Fibroblast of skin of left quadriceps (primary cell): ENCODE results near the gene LCN1.
"Not testable (repeated sequence)": the region's sequence is repeated elsewhere in the genome, so short reads cannot be mapped to it uniquely, and the experiment has no call there.

Source experiments
- DNase-seq, 2 experiments: peaks; one replicate each; pipeline ENCODE4 v3.0.0-alpha.2; 2013; ENCODE audit warnings: low read depth in 2 of 2

Gene LCN1

DNA sequence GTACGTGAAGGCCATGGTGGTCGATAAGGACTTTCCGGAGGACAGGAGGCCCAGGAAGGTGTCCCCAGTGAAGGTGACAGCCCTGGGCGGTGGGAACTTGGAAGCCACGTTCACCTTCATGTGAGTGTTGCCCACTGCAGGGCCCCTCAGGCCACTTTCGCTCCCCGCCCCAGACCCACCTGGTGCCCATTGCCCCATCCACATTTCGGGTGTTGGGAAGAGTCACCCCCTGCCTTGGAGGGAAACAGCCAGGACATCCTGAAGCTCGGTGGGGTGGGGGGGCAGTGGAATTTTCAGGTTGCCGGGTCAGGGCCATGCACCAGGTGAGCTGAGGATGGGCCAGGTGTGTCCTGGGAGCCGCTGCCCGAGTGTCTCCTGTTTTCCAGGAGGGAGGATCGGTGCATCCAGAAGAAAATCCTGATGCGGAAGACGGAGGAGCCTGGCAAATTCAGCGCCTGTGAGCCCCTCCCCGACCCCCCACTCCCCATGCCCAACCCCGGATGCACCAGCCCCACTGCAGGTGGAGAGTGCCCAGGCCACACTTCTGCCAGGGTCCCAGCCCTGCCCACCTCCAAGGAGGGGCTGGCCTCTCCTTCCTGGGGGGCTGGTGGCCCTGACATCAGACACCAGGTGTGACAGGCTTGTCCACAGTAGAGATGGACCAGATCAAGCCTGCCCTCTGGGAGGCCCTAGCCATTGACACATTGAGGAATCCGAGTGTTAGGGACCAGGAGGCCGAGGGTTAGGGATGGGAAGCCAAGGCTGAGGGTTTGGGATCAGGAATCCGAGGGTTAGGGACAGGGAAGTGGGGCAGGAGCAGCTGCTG is 25.8 kb downstream of the LCN1 start:
- DNase-seq: not testable (repeated sequence)

DNA sequence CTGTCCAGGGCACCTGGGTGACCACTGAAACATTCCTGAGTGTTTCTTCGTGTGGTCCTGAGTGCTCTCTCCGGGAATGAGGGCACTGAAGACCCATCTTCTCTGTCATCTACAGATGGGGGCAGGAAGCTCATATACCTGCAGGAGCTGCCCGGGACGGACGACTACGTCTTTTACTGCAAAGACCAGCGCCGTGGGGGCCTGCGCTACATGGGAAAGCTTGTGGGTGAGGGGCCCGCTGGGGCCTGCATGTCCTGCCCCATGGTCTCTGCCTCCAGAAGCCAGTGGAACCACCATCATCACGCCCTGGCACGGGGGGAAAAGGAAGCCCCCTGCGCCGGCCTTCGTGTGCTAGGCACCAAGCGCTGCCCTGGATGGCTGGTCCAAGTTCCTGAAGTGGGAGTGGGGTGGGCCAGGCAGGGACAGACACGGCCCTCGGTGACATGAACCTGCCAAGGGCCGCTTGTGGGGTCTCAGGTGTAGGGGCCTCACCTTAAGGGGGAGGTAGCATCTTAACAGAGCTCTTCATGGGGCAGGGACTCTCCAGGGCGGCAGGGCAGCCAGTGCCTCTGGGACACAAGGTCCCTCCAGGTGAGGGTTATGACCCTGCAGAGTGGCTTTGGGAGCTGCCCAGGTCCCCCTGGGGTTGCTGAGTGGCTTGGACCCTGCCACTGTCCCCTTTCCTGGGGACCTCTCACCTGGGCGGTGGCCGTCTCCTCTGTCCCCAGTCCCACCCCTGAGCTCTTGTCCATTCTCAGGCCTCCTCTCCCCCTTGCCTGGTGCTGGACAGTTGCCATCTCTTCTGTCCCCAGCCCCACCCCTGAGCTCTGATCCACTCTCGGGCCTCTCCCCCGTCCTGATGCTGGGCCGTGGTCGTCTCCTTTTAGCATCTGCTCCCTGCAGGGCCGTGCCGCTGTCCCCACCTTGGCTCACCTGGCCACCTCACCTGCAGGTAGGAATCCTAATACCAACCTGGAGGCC is 26.8 kb downstream of the LCN1 start:
- DNase-seq: no peak

DNA sequence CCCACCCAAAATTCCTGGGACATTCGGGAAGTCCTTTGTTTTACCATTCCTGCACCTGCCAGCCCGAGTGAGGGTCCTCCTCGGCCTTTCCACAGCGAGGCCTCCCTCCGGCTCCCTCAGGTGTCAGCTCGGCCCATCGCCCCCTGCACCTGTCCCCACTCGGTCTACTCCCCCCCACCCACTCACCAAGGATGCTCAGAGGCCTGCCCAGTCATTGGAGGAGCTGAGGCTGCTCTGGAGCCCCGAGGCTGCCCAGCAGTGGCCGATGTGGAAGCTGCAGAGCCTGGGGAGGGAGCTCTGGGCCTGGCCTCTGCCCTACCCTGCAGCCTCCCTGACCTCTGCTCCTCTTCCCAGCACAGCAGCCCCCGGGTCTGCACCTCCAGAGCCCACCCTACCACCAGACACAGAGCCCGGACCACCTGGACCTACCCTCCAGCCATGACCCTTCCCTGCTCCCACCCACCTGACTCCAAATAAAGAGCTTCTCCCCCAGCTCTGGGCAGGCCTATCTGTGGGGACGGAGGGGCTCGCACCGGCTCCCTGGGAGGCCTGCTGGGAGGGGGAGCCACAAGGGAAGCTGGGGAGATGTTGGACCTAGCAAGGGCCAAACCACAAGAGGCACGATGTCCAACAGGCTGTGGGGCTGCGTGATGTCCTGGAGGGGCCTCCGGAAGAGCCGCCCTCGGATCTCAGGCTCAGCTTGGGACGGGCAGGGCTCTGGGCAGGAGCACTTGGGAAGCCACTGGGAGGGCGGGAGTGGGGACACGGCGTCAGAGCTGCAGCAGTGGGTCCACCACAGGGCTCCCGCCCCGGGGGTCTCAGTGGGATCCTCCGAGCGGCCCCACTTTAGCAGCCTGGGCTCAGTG is 28.5 kb downstream of the LCN1 start:
- not testable (repeated sequence) for DNase-seq

DNA sequence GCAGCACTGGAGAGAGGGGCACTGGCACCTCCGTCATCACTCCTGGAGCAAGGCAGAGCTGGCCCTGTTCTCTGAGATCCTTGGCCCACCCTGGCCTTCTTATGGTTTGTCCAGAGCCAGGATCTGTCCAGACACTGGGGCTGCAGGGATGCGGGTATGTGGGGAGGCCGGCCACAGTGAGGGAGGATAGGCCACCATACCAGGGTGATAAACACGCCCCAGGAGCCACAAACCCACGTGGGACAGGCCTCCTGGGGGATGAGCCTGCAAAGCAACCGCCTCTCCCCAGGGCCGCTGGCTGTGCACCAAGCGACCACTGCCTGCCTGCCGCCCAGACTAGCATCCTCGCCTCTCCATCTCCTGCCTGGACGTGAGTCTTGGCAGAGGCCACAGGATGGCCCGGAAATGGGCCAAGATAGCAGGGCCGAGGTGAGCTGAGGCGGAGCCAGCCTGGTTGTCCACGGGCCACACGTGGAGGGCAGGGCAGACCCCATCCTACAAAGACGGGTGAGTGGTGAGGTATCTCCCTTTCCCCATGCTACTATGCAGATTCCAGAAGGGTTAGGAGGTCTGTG is 29.2 kb downstream of the LCN1 start:
- no peak for DNase-seq

DNA sequence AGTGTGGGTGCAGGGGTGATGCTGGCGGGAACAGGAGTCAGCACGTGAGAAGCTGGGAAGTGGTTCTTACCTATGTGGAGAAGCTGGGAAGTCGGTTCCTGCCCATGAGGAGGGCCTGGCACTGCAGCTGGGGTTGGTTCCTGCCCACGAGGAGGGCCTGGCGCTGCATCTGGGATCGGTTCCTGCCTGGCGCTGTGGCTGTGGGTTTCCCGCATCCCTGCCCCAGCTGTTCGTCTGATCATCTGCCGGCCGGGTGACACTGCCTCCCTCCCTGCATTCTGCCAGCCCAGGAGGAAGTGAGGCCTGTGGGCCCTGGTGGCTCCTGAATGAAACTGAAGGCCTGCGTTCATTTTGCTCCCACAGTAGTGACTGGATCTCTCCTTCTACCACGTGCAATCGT is 29.8 kb downstream of the LCN1 start:
- no peak for DNase-seq

DNA sequence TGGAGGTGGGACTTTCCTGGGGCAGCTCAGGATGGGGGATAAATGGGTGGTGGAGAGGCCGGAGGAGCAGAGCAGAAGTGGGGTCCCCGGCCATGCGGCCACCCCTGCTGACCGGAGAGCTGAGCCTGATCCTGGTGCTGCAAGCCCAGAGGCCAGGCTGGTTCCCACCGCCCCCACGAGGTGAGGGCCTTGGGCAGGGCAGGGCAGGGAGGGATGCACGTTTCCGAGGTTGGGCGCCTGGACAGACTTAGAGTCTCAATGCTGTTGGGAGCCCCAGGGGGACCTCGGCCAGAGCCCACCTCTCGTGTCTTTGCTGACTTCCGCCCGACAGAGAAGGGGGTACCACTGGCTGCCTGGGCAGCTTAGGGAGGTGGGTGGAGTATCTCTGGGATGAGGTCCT is 30.2 kb downstream of the LCN1 start:
- DNase-seq: no peak

DNA sequence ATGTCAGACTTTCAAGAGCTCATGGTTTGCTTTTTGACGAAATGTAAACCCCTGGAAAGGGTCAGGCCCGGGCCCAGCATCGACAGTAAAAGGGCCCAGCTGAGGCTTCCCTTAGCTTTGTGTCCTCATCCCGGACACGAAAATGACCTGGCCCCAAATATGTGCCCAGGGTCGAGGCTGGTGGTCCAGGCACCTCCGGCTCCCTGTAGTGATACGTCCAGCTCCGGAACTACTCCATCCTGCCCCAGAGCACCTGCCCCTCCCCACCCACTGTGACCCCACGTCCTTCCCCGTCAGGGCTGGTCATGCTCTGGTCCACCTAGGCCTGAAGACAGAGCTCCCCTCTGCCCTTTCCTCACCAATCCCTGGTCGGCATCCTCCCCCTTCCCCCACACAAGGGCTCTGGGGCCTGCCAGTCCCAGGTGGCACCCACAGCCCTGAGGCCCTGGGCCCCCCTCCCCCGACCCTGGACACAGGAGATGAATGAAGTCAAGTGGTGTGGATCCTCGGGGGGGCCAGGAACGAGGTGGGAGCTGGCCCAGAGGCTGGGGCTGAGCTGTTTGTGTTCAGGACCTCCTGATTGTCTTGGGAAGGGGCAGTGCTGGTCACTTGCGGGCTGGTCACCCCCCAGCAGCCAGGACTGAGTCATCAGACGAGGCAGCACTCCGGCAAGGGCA is 30.9 kb downstream of the LCN1 start:
- DNase-seq: no peak

DNA sequence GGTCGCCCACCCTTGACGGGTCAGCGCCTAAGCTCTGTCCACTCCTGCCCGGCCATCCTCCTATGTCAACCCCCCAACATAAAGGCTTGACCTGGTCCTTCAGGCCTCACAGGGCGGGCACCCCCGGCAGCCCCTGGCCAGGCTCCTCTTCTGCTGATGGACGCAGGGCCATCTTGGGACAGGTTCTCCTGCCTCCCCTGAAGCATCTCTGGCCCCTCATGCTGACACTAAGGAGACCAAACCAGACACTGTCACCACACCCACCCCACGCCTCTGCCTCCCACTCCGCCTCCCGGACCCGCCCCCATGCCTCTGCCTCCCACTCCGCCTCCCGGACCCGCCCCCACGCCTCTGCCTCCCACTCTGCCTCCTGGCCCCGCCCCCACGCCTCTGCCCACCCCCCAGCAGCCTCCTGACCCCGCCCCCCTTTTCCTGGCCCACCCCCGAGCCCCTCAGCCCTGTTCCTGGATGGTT is 31.5 kb downstream of the LCN1 start:
- DNase-seq: no peak

DNA sequence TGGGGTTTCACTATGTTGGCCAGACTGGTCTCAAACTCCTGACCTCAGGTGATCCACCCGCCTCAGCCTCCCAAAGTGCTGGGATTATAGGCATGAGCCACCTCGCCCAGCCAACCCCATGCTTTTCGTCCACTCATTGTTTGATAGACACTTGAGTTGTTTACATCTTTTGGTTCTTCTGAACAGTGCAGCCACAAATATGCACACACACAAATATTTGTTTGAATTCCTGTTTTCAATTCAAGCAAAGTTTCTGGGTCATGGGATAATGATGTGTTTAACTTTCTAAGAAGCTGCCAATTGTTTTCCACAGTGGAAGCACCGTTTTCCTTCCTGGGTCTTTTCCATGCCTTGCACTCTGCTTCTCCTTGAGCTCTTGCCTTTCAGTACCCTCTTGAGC is 33.5 kb downstream of the LCN1 start:
- DNase-seq: no peak

DNA sequence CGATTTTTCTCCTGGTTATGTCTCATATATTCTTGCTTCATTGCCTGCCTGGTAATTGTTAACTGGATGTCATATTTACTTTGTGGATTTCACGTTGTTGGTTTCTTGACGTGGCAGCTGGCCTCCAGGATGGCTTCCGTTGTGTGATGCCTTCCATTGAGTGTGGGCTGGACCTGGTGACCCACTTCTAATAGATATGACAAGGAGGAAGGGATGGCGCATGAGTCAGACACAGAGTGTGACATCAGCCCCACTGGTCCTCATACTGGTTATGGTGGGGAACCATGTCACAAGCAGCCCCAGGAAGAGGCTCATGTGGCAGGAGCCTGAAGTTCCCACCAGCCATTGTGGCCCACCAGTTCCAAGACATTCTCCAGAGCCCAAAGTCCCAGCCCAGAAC is 34.0 kb downstream of the LCN1 start:
- DNase-seq: no peak

DNA sequence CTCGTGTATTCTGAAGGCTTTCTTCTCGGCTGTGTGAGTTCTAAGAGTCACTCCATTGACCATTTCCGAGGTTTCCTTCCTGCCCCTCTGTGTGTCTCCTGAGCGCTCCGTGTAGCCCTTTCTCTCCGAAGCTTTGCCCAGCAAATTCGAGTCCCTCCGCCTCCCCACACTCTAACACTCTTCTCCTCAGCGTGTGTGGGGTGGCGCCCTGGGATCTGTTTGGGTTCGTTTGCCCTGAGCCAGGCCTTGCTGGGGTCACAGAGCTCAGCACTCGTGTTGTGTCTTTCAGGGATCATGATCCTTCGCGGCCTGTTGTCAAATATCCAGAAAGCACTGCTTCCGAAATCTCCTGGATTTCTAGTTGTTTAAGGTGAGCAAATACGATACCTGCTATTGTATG is 34.7 kb downstream of the LCN1 start:
- DNase-seq: no peak

DNA sequence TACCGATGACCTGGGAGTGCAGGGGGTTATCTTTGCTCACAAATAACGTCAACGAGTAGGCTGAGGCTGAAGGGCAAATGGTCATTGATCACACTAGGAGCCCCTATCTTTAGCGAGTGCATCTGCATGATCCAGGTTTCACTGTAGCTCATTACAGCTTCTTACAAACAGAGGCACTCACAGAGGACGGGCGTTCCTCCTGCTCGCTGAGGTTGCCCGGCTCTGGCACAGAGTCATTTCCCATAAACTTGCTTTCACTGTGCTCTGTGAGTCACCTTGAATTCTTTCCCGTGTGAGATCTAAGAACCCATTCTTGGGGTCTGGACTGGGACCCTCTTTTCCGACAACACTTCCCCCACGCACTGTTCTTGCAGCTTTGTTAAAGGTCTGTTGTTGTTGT is 38.4 kb downstream of the LCN1 start:
- no peak for DNase-seq

DNA sequence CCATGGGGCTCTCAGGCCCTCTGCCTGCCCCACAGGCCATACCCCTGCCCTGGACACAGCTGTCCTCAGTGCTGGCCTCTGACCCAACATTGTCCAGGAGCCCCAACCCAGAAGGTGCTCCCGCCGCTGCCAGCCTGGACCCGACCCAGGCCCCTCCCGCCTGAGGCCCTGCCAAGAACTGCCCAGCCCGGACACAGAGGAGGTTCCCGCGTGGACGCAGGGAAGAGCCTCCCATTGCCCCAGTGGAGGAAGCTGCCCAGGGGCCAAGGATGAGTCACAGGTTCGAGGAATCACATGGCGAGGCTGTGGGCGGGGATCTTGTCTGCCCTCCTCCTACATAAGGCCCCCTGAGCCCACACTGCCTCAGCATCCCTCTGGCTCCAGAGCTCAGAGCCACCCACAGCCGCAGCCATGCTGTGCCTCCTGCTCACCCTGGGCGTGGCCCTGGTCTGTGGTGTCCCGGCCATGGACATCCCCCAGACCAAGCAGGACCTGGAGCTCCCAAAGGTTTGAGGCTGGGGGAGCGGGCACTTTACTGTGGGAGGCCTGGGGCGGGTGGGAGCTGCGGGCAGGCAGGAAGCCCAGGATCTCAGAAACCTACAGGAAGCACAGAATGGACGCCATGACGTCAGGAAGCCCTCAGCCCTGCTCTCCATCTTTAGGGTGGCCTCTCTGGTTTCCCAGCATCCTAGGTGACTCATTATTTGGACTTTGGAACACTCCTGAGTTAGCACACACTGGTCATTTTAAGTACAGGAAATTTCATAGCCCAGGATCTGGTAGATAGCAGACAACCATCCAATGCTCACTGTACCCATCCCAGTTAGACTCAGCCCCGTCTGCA is 40.4 kb downstream of the LCN1 start, which contains the start of gene PAEP:
TSS of gene PAEP (plus strand) at position 366 of the 844 bp plus-strand sequence.
- no peak for DNase-seq

DNA sequence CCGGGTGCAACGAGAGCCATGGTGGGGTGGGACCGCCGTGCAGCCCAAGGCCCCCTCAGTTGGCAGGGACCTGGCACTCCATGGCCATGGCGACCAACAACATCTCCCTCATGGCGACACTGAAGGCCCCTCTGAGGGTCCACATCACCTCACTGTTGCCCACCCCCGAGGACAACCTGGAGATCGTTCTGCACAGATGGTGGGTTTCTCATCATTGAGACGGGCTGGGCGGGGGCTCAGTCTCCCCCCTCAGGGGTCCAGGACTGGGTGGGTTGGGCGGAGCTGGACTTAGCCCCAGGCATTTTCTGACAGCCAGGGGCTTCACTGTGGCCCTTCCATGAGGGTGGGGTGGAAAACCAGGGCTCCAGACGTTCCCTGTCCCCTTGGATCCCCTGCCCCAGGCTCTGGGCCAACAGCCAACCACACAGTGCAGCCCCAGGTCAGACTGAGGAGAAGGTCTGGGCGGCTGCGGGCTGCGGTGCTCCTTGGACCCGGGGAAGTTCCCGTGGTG is 41.0 kb downstream of the LCN1 start:
- DNase-seq: no peak

DNA sequence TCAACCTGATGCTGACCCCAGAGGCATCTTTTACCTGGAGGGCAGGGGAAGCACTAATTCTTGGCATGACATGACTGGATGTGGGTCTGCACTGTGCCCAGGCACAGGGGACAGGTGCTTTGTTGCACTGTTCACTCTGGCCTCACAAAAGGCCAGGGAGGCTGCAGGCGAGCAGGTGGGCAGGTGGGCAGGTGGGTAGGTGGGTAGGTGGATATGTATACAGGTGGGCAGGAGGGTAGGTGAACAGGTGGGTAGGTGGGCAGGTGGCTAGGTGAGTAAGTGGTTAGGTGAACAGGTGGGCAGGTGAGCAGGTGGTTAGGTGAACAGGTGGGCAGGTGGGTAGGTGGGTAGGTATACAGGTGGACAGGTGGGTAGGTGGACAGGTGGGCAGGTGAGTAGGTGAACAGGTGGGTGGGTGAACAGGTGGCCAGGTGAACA is 41.8 kb downstream of the LCN1 start:
- DNase-seq: no peak

DNA sequence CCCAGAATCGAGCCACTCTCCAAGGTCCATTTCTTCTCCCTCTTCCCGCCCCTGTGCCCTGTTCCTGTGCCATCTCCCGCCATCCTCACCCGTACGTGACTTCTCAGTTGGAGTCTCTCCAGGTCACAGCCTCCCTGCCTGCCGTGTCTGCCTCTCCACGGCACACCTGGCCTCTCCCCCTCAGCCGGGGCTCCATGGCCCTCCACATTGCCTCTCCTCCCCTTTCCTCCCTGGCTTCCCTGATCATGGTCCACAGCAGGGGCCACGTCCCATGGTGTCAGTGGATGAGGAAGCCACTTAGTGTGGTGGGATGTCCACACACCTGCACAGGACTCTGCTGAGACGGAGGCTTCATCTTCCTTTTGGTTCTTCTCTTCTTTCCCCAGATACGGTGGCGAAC is 42.6 kb downstream of the LCN1 start:
- no peak for DNase-seq

DNA sequence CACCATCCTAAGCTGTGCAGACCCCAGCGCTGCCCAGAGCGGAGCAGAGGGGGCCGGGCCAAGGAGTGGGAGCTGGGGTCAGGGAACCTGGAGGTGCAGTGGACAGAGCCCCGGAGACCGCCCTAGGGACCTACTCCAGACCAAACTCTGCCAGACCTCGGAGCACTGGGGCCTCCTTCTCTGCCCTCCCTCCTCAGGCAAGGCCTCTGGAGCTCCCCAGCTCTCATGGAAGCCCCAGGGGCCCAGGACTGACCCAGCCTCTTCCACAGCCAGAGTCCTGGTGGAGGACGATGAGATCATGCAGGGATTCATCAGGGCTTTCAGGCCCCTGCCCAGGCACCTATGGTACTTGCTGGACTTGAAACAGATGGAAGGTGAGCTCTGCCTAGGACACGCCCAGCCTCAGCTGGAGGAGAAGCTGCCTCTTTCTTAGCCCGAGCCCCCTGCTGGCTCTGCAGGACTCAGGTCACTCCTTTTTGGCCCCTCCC is 43.9 kb downstream of the LCN1 start:
- DNase-seq: no peak

DNA sequence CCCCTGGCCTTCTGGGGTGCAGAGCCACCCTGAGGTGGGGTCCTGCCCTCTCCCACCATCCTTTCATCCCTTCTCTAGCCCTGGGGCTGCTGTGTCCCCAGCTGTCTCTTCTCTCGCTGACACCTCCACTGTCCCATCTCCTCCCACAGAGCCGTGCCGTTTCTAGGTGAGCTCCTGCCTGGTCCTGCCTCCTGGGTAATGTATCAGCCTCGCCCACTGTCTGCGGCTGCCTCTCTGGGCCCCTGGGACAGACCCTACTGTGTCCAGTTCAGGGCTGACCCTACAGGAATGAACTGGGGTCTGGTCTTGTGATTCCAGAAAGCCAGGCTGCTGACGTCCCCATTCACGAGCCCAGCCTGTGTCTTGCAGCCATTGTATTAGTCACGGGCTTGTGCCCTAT is 44.4 kb downstream of the LCN1 start:
- DNase-seq: no peak

DNA sequence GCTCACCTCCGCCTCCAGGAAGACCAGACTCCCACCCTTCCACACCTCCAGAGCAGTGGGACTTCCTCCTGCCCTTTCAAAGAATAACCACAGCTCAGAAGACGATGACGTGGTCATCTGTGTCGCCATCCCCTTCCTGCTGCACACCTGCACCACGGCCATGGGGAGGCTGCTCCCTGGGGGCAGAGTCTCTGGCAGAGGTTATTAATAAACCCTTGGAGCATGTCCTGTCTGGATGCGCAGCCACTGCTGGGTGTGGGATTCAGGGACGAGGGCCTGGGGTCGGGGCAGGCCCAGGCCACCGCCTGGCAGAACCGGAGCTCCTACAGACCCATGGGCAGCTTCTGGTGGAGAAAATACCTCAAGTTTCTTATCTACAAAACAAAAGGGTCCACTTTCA is 45.3 kb downstream of the LCN1 start:
- DNase-seq: no peak
